Measurements from ENCODE around the gene HINT3. TPM values are rescaled to one million over a fixed set of nuclear protein-coding genes. Genes with fewer than 3 reads are reported as not detected.
A peak's percentile ranks its signal among the peaks of the same experiment; 100 is the strongest.

HINT3 gene
- total RNA-seq, 2 experiments from 2014 or later, result 5.4 to 8.1 TPM

- CTCF ChIA-PET, result interaction anchor here (0.7 to 5.6 kb wide), 4 partner anchors 9 to 644 kb away, joined by 3 to 50 read pairs (median 18); no protein-coding TSS in a partner anchor
- intact Hi-C loops (cut with DNase I, micrococcal nuclease), result loop anchor here in 1 of 2 experiments (10.0 kb wide), 1 partner anchor 1280 kb away; the partner anchor contains the start of gene RNF146
- no peak for DNase-seq
- no peak for ATAC-seq
- Mint-ChIP-seq H3K27me3 (no peaks in the 10 kb centered on the region), H3K4me3 (no peak overlapping the region), H3K4me1 (no peaks in the 10 kb centered on the region), H3K27ac (no peak overlapping the region), H3K9me3 (ENCODE audit: low read depth) (no peaks in the 10 kb centered on the region), H3K36me3 (ENCODE audit: low read depth) (no peaks in the 10 kb centered on the region)
- POLR2A ChIA-PET, result interaction anchor here (1.0 kb wide), 1 partner anchor 28 kb away, joined by 3 read pairs; no protein-coding TSS in a partner anchor
These were observed 27.7 kb downstream of the HINT3 start for GRCh38 chr6:125984311-125984710.

GRCh38 chr6:125985522-125985921 lies 29.0 kb downstream of the HINT3 start:
- H3K4me3 Mint-ChIP-seq, result no peak overlapping the region
- no peak for DNase-seq
- ChIA-PET POLR2A (no interaction called here), CTCF (interaction anchor here (0.5 to 5.6 kb wide), 9 partner anchors 10 to 195 kb away, joined by 3 to 50 read pairs (median 7); partner anchors contain the start of genes HINT3 and NCOA7)
- H3K4me1 Mint-ChIP-seq, result peaks cover 2% of the 10 kb centered on the region
- intact Hi-C loops (cut with DNase I, micrococcal nuclease), result loop anchor here in 1 of 2 experiments (5.0 to 10.0 kb wide), 2 partner anchors 683 to 1279 kb away; partner anchors contain the start of genes HDDC2 and RNF146
- H3K36me3 Mint-ChIP-seq (ENCODE audit: low read depth), result no peaks in the 10 kb centered on the region
- H3K9me3 Mint-ChIP-seq (ENCODE audit: low read depth), result no peaks in the 10 kb centered on the region
- no peak for ATAC-seq
- peak overlapping the region; percentile 20 for H3K27ac Mint-ChIP-seq
- no peaks in the 10 kb centered on the region for H3K27me3 Mint-ChIP-seq

GRCh38 chr6:125985979-125986300 lies 29.4 kb downstream of the HINT3 start:
- POLR2A ChIA-PET, result interaction anchor here (1.0 to 1.5 kb wide), 3 partner anchors 9 to 30 kb away, joined by 3 to 4 read pairs (median 3); partner anchors contain the start of gene HINT3
- no peak for DNase-seq

GRCh38 chr6:125986301-125987025 lies 29.9 kb downstream of the HINT3 start, which contains the start of gene TRMT11:
Gene TRMT11, plus strand, starts transcription at chr6:125986540. Its CDS starts 11 bp downstream, at chr6:125986551.
- Mint-ChIP-seq H3K4me3 (no peak within 1 kb of the TSS), H3K9me3 (ENCODE audit: low read depth) (no peaks in the 10 kb centered on the region), H3K27ac (peak within 1 kb of the TSS; percentile 20), H3K27me3 (no peaks in the 10 kb centered on the region), H3K36me3 (ENCODE audit: low read depth) (no peaks in the 10 kb centered on the region), H3K4me1 (peaks cover 7% of the 10 kb centered on the region)
- POLR2A ChIA-PET, result interaction anchor here (0.6 to 1.5 kb wide), 6 partner anchors 9 to 354 kb away, joined by 3 to 8 read pairs (median 4); partner anchors contain the start of genes CENPW and HINT3
- intact Hi-C loops (cut with DNase I, micrococcal nuclease), result loop anchor here (1.0 to 10.0 kb wide), 7 partner anchors 12 to 1278 kb away; partner anchors contain the start of genes HINT3 (in 2 of the 2), CENPW (in 1 of the 2), HDDC2 (in 1 of the 2) and NCOA7 (in 1 of the 2)
- CTCF ChIA-PET, result interaction anchor here (0.5 to 5.6 kb wide), 18 partner anchors 10 to 674 kb away, joined by 3 to 50 read pairs (median 4); partner anchors contain the start of genes HINT3 and NCOA7
- DNase-seq (peak; percentile 89), ATAC-seq (peak; percentile 96)

More at GRCh38 chr6:125985979-125986300, 29.4 kb downstream of the HINT3 start:
- H3K27ac Mint-ChIP-seq, result no peak overlapping the region
- H3K4me3 Mint-ChIP-seq, result no peak overlapping the region
- no peaks in the 10 kb centered on the region for H3K36me3 Mint-ChIP-seq (ENCODE audit: low read depth)
- CTCF ChIA-PET, result interaction anchor here (0.5 to 5.6 kb wide), 13 partner anchors 11 to 654 kb away, joined by 3 to 50 read pairs (median 5); partner anchors contain the start of genes HINT3 and NCOA7
- H3K27me3 Mint-ChIP-seq, result no peaks in the 10 kb centered on the region
- intact Hi-C loops (cut with DNase I, micrococcal nuclease), result loop anchor here (1.0 to 10.0 kb wide), 7 partner anchors 12 to 1279 kb away; partner anchors contain the start of genes HINT3 (in 2 of the 2), CENPW (in 1 of the 2), HDDC2 (in 1 of the 2) and NCOA7 (in 1 of the 2)
- no peaks in the 10 kb centered on the region for H3K9me3 Mint-ChIP-seq (ENCODE audit: low read depth)
- H3K4me1 Mint-ChIP-seq, result peaks cover 5% of the 10 kb centered on the region
- no peak for ATAC-seq

- Mint-ChIP-seq H3K9me3 (ENCODE audit: low read depth) (no peaks in the 10 kb centered on the region), H3K27ac (no peak overlapping the region), H3K4me1 (peaks cover 12% of the 10 kb centered on the region), H3K27me3 (no peaks in the 10 kb centered on the region), H3K4me3 (no peak overlapping the region), H3K36me3 (ENCODE audit: low read depth) (no peaks in the 10 kb centered on the region)
- ChIA-PET POLR2A (interaction anchor here (0.6 to 1.5 kb wide), 4 partner anchors 30 to 353 kb away, joined by 3 to 4 read pairs (median 3); partner anchors contain the start of genes CENPW and HINT3), CTCF (interaction anchor here (0.7 to 5.6 kb wide), 11 partner anchors 10 to 675 kb away, joined by 3 to 50 read pairs (median 6); partner anchors contain the start of genes HINT3 and NCOA7)
- intact Hi-C loops (cut with DNase I, micrococcal nuclease), result loop anchor here in 1 of 2 experiments (2.0 to 10.0 kb wide), 3 partner anchors 196 to 1278 kb away; partner anchors contain the start of genes HDDC2, NCOA7 and RNF146
- DNase-seq, result no peak
- peak; percentile 51 for ATAC-seq
These were observed 30.6 kb downstream of the HINT3 start for GRCh38 chr6:125987026-125987617.

- peaks cover 21% of the 10 kb centered on the region for H3K4me1 Mint-ChIP-seq
These were observed 31.7 kb downstream of the HINT3 start for GRCh38 chr6:125988280-125988679.

GRCh38 chr6:125989631-125990030 lies 33.1 kb downstream of the HINT3 start:
- Mint-ChIP-seq H3K9me3 (ENCODE audit: low read depth) (no peaks in the 10 kb centered on the region), H3K27ac (no peak overlapping the region), H3K27me3 (no peaks in the 10 kb centered on the region), H3K4me1 (peaks cover 29% of the 10 kb centered on the region), H3K4me3 (no peak overlapping the region), H3K36me3 (ENCODE audit: low read depth) (no peaks in the 10 kb centered on the region)
- intact Hi-C loops (cut with DNase I, micrococcal nuclease), result loop anchor here (5.0 to 10.0 kb wide), 4 partner anchors 355 to 1275 kb away; partner anchors contain the start of genes CENPW (in 1 of the 2), HDDC2 (in 1 of the 2) and RNF146 (in 1 of the 2)
- ChIA-PET POLR2A (no interaction called here), CTCF (interaction anchor here (0.8 to 0.9 kb wide), 3 partner anchors 15 to 347 kb away, joined by 3 to 4 read pairs (median 3); no protein-coding TSS in a partner anchor)
- DNase-seq (no peak), ATAC-seq (no peak)

More at GRCh38 chr6:125988280-125988679, 31.7 kb downstream of the HINT3 start:
- CTCF ChIA-PET, result no interaction called here
- POLR2A ChIA-PET, result interaction anchor here (0.6 kb wide), 1 partner anchor 264 kb away, joined by 3 read pairs; no protein-coding TSS in a partner anchor
- H3K4me3 Mint-ChIP-seq, result no peak overlapping the region
- H3K36me3 Mint-ChIP-seq (ENCODE audit: low read depth), result no peaks in the 10 kb centered on the region
- no peak overlapping the region for H3K27ac Mint-ChIP-seq
- no peaks in the 10 kb centered on the region for H3K27me3 Mint-ChIP-seq
- ATAC-seq (no peak), DNase-seq (no peak)
- H3K9me3 Mint-ChIP-seq (ENCODE audit: low read depth), result no peaks in the 10 kb centered on the region
- intact Hi-C loops (cut with DNase I, micrococcal nuclease), result loop anchor here in 1 of 2 experiments (5.0 to 10.0 kb wide), 2 partner anchors 686 to 1277 kb away; partner anchors contain the start of genes HDDC2 and RNF146

- ATAC-seq, result no peak
- DNase-seq, result no peak
- Mint-ChIP-seq H3K4me1 (peaks cover 34% of the 10 kb centered on the region), H3K9me3 (ENCODE audit: low read depth) (no peaks in the 10 kb centered on the region), H3K4me3 (no peak overlapping the region), H3K27me3 (no peaks in the 10 kb centered on the region), H3K27ac (no peak overlapping the region), H3K36me3 (ENCODE audit: low read depth) (peaks cover 3% of the 10 kb centered on the region)
- intact Hi-C loops (cut with DNase I, micrococcal nuclease), result loop anchor here in 1 of 2 experiments (10.0 kb wide), 2 partner anchors 353 to 433 kb away; partner anchors contain the start of gene CENPW
- ChIA-PET CTCF (interaction anchor here (0.7 to 2.1 kb wide), 5 partner anchors 14 to 143 kb away, joined by 3 to 5 read pairs (median 4); no protein-coding TSS in a partner anchor), POLR2A (no interaction called here)
These were observed 35.1 kb downstream of the HINT3 start for GRCh38 chr6:125991653-125992052.

GRCh38 chr6:125994670-125995488 lies 38.3 kb downstream of the HINT3 start:
- intact Hi-C loops (cut with DNase I, micrococcal nuclease), result loop anchor here (2.0 to 10.0 kb wide), 5 partner anchors 176 to 662 kb away; partner anchors contain the start of gene CENPW (in 1 of the 2)
- H3K27me3 Mint-ChIP-seq, result no peaks in the 10 kb centered on the region
- DNase-seq (no peak), ATAC-seq (no peak)
- peaks cover 18% of the 10 kb centered on the region for H3K36me3 Mint-ChIP-seq (ENCODE audit: low read depth)
- peaks cover 34% of the 10 kb centered on the region for H3K4me1 Mint-ChIP-seq
- H3K27ac Mint-ChIP-seq, result no peak overlapping the region
- H3K9me3 Mint-ChIP-seq (ENCODE audit: low read depth), result no peaks in the 10 kb centered on the region
- ChIA-PET CTCF (interaction anchor here (0.5 to 4.1 kb wide), 23 partner anchors 9 to 1126 kb away, joined by 3 to 34 read pairs (median 3); partner anchors contain the start of genes HINT3, NCOA7 and TRMT11), POLR2A (interaction anchor here (0.7 to 1.2 kb wide), 2 partner anchors 9 to 1204 kb away, joined by 3 to 4 read pairs; partner anchors contain the start of gene TRMT11)
- no peak overlapping the region for H3K4me3 Mint-ChIP-seq

Measured in activated CD4-positive, alpha-beta T cell treated with anti-CD3 and anti-CD28 coated beads for 36 hours (primary cell).